HT1080 (cell line): ENCODE data around the gene LEP. TPM values are rescaled to one million over a fixed set of nuclear protein-coding genes. Genes with fewer than 3 reads are reported as not detected.

Experiments
- small RNA-seq: library from RNA; depleted of rRNA; stranded (forward); fragments of <200 nt; gene quantifications from one replicate; pipeline ENCODE3, GENCODE V24; 2014
- total RNA-seq: library from RNA; depleted of rRNA; stranded (reverse); fragments of >200 nt; shearing (Covaris generic); gene quantifications from 2 replicates; pipeline ENCODE4 v1.2.3, GENCODE V29; 2014; rRNA removed

The LEP gene
- total RNA-seq, 1 experiment from 2014 or later = not detected

Small RNA genes lying within 50 kb of the gene (small RNA-seq; reads per million reads assigned to genes)
- gene MIR129-1 = not detected

Other genes starting within 250 kb of the LEP start
- gene LRRC4, start 209.8 kb upstream of the LEP start, total RNA-seq = not detected in 2 replicates
- 30.3 and 31.2 TPM in 2 replicates for gene RBM28, start 102.6 kb downstream of the LEP start, total RNA-seq
- 0.73 TPM in 1 of 2 replicates, not detected in the other for gene PRRT4, start 120.4 kb downstream of the LEP start, total RNA-seq
- 69.8 and 71.3 TPM in 2 replicates for gene IMPDH1, start 168.7 kb downstream of the LEP start, total RNA-seq
- gene HILPDA, start 214.6 kb downstream of the LEP start, total RNA-seq = 12.2 and 14.0 TPM in 2 replicates
- gene METTL2B, start 235.5 kb downstream of the LEP start, total RNA-seq = 49.4 and 62.9 TPM in 2 replicates